Panc1 (cell line): ENCODE results near the gene PPP1R1B. TPM values are rescaled to one million over a fixed set of nuclear protein-coding genes. Genes with fewer than 3 reads are reported as not detected.
A peak's percentile ranks its signal among the peaks of the same experiment; 100 is the strongest.

Experiments used
- ATAC-seq: fragments of 200-7000 bp; cut with Tn5 transposase; 2 replicates; pipeline ENCODE4 v1.9.1; 2020; ENCODE audit warnings: mild to moderate bottlenecking, moderate library complexity
- BruUV-seq: library from RNA; stranded (reverse); fragments of 400-500 nt; replicated peaks from 2 replicates; lab custom pipeline; 2021; lab: Mats Ljungman, UMichigan
- CTCF ChIA-PET: fragments of 300-600 bp; sonication (Branson Sonifier 250); formaldehyde crosslinking; loops from one replicate; lab custom pipeline; 2022; ENCODE audit warnings: antibody characterized with exemption; lab: Charles Lee
- POLR2A ChIA-PET: fragments of 300-600 bp; sonication (Branson Sonifier 250); formaldehyde crosslinking; loops from one replicate; lab custom pipeline; 2022; ENCODE audit warnings: antibody characterized with exemption; lab: Charles Lee
- DNase-seq: peaks from one replicate; pipeline ENCODE4 v3.0.0-alpha.2; 2010; ENCODE audit warnings: low read depth, low spot score
- H3K27ac ChIP-seq: 2 replicates; pipeline ENCODE4 v1.5.1; 2011; ENCODE audit warnings: mild to moderate bottlenecking, low read length, inconsistent platforms
- H3K27me3 ChIP-seq: fragments of 200-500 bp; sonication (Bioruptor generic); 2 replicates; pipeline ENCODE4 v1.6.0; 2014; ENCODE audit warnings: low read length, inconsistent platforms; ENCODE audit not compliant: control insufficient read depth, insufficient read depth
- H3K36me3 ChIP-seq: fragments of 200-500 bp; sonication (Bioruptor generic); 2 replicates; pipeline ENCODE4 v1.5.1; 2014; ENCODE audit warnings: inconsistent platforms, mild to moderate bottlenecking, low read length, moderate library complexity; ENCODE audit not compliant: control insufficient read depth, insufficient read depth
- H3K4me1 ChIP-seq: 2 replicates; pipeline ENCODE4 v1.5.1; 2011; ENCODE audit warnings: inconsistent platforms, mild to moderate bottlenecking, low read length, moderate library complexity; ENCODE audit not compliant: control insufficient read depth, insufficient read depth
- H3K4me3 ChIP-seq, 2 experiments: 2 replicates each; pipeline ENCODE4 v1.5.1; 2011 to 2012; ENCODE audit warnings: low read depth in 2 of 2, low read length in 2 of 2, mild to moderate bottlenecking in 2 of 2, inconsistent platforms in 1 of 2, moderate library complexity in 1 of 2
- H3K9me3 ChIP-seq: fragments of 200-500 bp; sonication (Bioruptor generic); 2 replicates; pipeline ENCODE4 v1.5.1; 2014; ENCODE audit warnings: low read depth, mild to moderate bottlenecking, inconsistent platforms, low read length, moderate library complexity; ENCODE audit not compliant: control insufficient read depth, insufficient read depth
- POLR2AphosphoS5 ChIP-seq: IDR thresholded peaks from 2 replicates; pipeline ENCODE4 v1.6.1; 2012; ENCODE audit warnings: mild to moderate bottlenecking, low read depth, low read length, moderate library complexity
- SIN3A ChIP-seq: IDR thresholded peaks from 2 replicates; pipeline ENCODE4 v1.6.1; 2012; ENCODE audit warnings: low read depth, mild to moderate bottlenecking, low read length, moderate library complexity, borderline replicate concordance; ENCODE audit not compliant: insufficient read depth
- TCF7L2 ChIP-seq: IDR thresholded peaks from 2 replicates; pipeline ENCODE4 v1.6.1; 2011; ENCODE audit warnings: mild to moderate bottlenecking, low read depth, low read length, inconsistent platforms
- in situ Hi-C: cut with HindIII; loops from 2 replicates; pipeline ENCODE4 v1.10.0; 2016; ENCODE audit warnings: low sequenced_read_pairs, low pct_unique_long_range_greater_than_20kb
- intact Hi-C: fragments of 100-400 bp; cut with micrococcal nuclease; formaldehyde crosslinking; loops from one replicate; pipeline ENCODE4 v1.10.0; 2022; ENCODE audit not compliant: unreplicated experiment
- total RNA-seq: library from RNA; stranded (reverse); gene quantifications from one replicate; pipeline ENCODE4 v1.2.1, GENCODE V29; 2021; ENCODE audit not compliant: unreplicated experiment
- TF ChIP-seq, protein P1 (sequence below): fragments of 450-650 bp; IDR thresholded peaks from 2 replicates; pipeline ENCODE4 v1.5.1; 2017; ENCODE audit warnings: mild to moderate bottlenecking
- TF ChIP-seq, protein P2 (sequence below), 2 experiments: IDR thresholded peaks; 2 replicates each; pipeline ENCODE4 v1.6.1; 2011 to 2012; ENCODE audit warnings: low read depth in 2 of 2, control low read depth in 1 of 2, low read length in 1 of 2, mild to moderate bottlenecking in 1 of 2, moderate library complexity in 1 of 2; ENCODE audit not compliant: insufficient read depth in 1 of 2

PPP1R1B gene
- total RNA-seq, 1 experiment from 2014 or later: 45.7 TPM

DNA sequence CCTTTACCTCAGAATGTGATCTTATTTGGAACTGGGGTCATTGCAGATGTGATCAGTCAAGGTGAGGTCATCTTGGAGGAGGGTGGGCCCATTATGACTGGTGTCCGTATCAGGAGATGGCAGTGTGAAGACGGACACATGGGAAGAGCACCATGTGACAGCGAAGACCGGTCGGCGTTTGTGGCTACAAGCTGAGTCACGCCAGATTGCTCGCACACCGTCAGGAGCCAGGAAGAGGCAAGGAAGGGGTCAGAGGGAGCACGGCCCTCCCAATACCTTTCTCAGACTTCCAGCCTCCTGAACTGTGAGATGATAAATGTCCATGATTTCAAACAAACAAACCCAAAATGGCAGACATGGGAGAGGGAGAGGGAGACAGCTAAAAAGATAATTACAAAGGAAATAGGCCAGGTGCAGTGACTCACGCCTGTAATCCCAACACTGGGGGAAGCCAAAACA is 23.4 kb downstream of the PPP1R1B start:
- Histone ChIP-seq H3K4me1 (peaks cover 11% of the 10 kb centered on the region; the same call in 1 of the 2 replicates), H3K27me3 (no peaks in the 10 kb centered on the region), H3K4me3 (no peak overlapping the region), H3K36me3 (no peaks in the 10 kb centered on the region), H3K9me3 (no peaks in the 10 kb centered on the region), H3K27ac (no peak overlapping the region)
- ChIA-PET POLR2A (interaction anchor here (0.6 kb wide), 1 partner anchor 43 kb away, joined by 18 read pairs; no protein-coding TSS in a partner anchor), CTCF (no interaction called here)
- BruUV-seq: no TSS peak
- TF ChIP-seq, protein P1, sequence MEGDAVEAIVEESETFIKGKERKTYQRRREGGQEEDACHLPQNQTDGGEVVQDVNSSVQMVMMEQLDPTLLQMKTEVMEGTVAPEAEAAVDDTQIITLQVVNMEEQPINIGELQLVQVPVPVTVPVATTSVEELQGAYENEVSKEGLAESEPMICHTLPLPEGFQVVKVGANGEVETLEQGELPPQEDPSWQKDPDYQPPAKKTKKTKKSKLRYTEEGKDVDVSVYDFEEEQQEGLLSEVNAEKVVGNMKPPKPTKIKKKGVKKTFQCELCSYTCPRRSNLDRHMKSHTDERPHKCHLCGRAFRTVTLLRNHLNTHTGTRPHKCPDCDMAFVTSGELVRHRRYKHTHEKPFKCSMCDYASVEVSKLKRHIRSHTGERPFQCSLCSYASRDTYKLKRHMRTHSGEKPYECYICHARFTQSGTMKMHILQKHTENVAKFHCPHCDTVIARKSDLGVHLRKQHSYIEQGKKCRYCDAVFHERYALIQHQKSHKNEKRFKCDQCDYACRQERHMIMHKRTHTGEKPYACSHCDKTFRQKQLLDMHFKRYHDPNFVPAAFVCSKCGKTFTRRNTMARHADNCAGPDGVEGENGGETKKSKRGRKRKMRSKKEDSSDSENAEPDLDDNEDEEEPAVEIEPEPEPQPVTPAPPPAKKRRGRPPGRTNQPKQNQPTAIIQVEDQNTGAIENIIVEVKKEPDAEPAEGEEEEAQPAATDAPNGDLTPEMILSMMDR: no peak
- TF ChIP-seq SIN3A (no peak), TCF7L2 (no peak), POLR2AphosphoS5 (no peak)
- TF ChIP-seq, protein P2, sequence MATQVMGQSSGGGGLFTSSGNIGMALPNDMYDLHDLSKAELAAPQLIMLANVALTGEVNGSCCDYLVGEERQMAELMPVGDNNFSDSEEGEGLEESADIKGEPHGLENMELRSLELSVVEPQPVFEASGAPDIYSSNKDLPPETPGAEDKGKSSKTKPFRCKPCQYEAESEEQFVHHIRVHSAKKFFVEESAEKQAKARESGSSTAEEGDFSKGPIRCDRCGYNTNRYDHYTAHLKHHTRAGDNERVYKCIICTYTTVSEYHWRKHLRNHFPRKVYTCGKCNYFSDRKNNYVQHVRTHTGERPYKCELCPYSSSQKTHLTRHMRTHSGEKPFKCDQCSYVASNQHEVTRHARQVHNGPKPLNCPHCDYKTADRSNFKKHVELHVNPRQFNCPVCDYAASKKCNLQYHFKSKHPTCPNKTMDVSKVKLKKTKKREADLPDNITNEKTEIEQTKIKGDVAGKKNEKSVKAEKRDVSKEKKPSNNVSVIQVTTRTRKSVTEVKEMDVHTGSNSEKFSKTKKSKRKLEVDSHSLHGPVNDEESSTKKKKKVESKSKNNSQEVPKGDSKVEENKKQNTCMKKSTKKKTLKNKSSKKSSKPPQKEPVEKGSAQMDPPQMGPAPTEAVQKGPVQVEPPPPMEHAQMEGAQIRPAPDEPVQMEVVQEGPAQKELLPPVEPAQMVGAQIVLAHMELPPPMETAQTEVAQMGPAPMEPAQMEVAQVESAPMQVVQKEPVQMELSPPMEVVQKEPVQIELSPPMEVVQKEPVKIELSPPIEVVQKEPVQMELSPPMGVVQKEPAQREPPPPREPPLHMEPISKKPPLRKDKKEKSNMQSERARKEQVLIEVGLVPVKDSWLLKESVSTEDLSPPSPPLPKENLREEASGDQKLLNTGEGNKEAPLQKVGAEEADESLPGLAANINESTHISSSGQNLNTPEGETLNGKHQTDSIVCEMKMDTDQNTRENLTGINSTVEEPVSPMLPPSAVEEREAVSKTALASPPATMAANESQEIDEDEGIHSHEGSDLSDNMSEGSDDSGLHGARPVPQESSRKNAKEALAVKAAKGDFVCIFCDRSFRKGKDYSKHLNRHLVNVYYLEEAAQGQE (IDR thresholded peaks at IDR 0.05; ENCODE audit: insufficient read depth in 1 of 2, low read depth in 2 of 2, low read length in 1 of 2): no peak
- ATAC-seq: no peak
- no peak for DNase-seq
- in situ Hi-C loops: no loop called here
- intact Hi-C loops: no loop called here

DNA sequence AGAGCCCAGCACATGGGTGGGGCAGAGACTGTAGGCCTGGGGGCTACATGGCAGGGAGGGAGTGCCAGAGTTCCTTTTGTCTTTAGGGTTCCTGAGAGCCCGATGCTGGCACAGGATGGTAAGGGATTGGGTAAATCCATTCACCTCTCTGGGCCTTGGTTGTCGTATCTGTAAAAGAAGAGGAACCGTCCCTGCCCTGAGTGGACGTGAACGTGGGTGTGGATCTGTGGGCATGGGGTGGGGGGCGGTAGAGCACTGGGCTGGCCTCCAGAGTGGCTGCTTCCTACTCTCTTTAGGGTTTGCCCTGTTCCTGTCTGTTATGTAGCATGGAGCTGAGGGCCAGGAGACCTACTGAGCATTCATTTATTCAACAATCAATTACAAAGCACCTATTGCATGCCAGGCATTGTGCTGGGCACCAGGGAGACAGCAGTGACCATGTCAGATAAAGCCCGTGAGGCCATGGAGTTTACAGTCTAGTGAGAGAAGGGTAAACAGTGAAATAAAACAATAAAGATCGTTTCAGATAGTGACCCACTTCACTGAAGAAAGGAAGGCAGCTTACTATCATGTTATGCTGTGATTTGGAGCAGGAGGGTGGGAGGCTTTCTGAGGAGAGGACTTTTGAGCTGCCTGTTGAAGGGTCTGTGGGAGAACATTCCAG is 25.3 kb downstream of the PPP1R1B start:
- H3K27ac ChIP-seq: peak overlapping the region; percentile 54
- no peak overlapping the region for H3K4me3 ChIP-seq
- intact Hi-C loops: no loop called here
- ChIA-PET CTCF (interaction anchor here (0.8 to 1.7 kb wide), 6 partner anchors 13 to 67 kb away, joined by 3 to 5 read pairs (median 4); no protein-coding TSS in a partner anchor), POLR2A (no interaction called here)
- no peaks in the 10 kb centered on the region for H3K9me3 ChIP-seq
- DNase-seq: no peak
- peaks cover 11% of the 10 kb centered on the region; the same call in 1 of the 2 replicates for H3K4me1 ChIP-seq
- no TSS peak for BruUV-seq
- no peak; the same call in 1 of the 2 replicates for ATAC-seq
- TF ChIP-seq TCF7L2 (no peak), POLR2AphosphoS5 (no peak), SIN3A (no peak)
- TF ChIP-seq, protein P1: no peak
- TF ChIP-seq, protein P2 (IDR thresholded peaks at IDR 0.05; ENCODE audit: insufficient read depth in 1 of 2, low read depth in 2 of 2, low read length in 1 of 2): no peak
- in situ Hi-C loops: no loop called here
- no peaks in the 10 kb centered on the region for H3K27me3 ChIP-seq
- H3K36me3 ChIP-seq: no peaks in the 10 kb centered on the region
